Lung (tissue), 12 donors: ENCODE measurements around the gene CPNE8. TPM values are rescaled to one million over a fixed set of nuclear protein-coding genes. Genes with fewer than 3 reads are reported as not detected.

ENCODE experiments used
- ATAC-seq: fragments of 200-7000 bp; cut with Tn5 transposase; one replicate; pipeline ENCODE4 v1.9.1; 2020; ENCODE audit warnings: moderate number of reproducible peaks; ENCODE audit not compliant: insufficient read depth, low FRiP score
- DNase-seq, 3 donors: peaks; one replicate each; pipeline ENCODE4 v3.0.0-alpha.2; 2013 to 2017
- H3K27ac ChIP-seq, 2 donors: one replicate each; pipeline ENCODE4 v1.5.1; 2013; ENCODE audit warnings: mild to moderate bottlenecking in 2 of 2, moderate library complexity in 2 of 2, control low read depth in 1 of 2, inconsistent platforms in 1 of 2, low read depth in 1 of 2, low read length in 1 of 2
- H3K27me3 ChIP-seq, 3 donors: one replicate each; pipeline ENCODE4 v1.5.1; 2013; ENCODE audit warnings: low read length in 2 of 3; ENCODE audit not compliant: control insufficient read depth in 3 of 3, insufficient read depth in 3 of 3
- H3K36me3 ChIP-seq, 4 donors: one replicate each; pipeline ENCODE4 v1.5.1; 2013; ENCODE audit warnings: low read length in 4 of 4, mild to moderate bottlenecking in 1 of 4, moderate library complexity in 1 of 4; ENCODE audit not compliant: control insufficient read depth in 4 of 4, insufficient read depth in 4 of 4
- H3K4me1 ChIP-seq, 5 donors: one replicate each; pipeline ENCODE4 v1.5.1; 2013; ENCODE audit warnings: low read length in 5 of 5, mild to moderate bottlenecking in 2 of 5, moderate library complexity in 1 of 5; ENCODE audit not compliant: control insufficient read depth in 5 of 5, insufficient read depth in 5 of 5
- H3K4me3 ChIP-seq: one replicate; pipeline ENCODE4 v1.5.1; 2013; ENCODE audit warnings: mild to moderate bottlenecking, control low read depth, moderate library complexity
- H3K9ac ChIP-seq, 2 donors: one replicate each; pipeline ENCODE4 v1.5.1; 2013; ENCODE audit warnings: low read length in 2 of 2, control low read depth in 1 of 2; ENCODE audit not compliant: insufficient read depth in 1 of 2
- H3K9me3 ChIP-seq, 4 donors: one replicate each; pipeline ENCODE4 v1.5.1; 2013; ENCODE audit warnings: low read length in 3 of 4, mild to moderate bottlenecking in 1 of 4, moderate library complexity in 1 of 4; ENCODE audit not compliant: control insufficient read depth in 4 of 4, insufficient read depth in 3 of 4
- WGBS, 2 donors: extraction: QIAGEN DNeasy Blood & Tissue Kit; methylation state at CpG; one replicate each; pipeline ENCODE4 v1.1.7; 2013; 5-methylcytosine and 5-hydroxymethylcytosine counted together
- polyA plus RNA-seq, 2 donors: library from polyadenylated mRNA; stranded (reverse); fragments of 200-250 nt; gene quantifications; one replicate each; pipeline ENCODE4 v1.2.1, GENCODE V29; 2013
- total RNA-seq, 2 donors: library from RNA; depleted of rRNA in 1 of 2; stranded (reverse); fragments of >200 nt in 1 of 2; gene quantifications; one replicate each; pipeline ENCODE4 v1.2.1, GENCODE V29; 2014 to 2021
- TF ChIP-seq, protein P1 (sequence below): IDR thresholded peaks from 2 replicates; pipeline ENCODE4 v1.5.1; 2012; ENCODE audit warnings: mild to moderate bottlenecking; ENCODE audit errors: control extremely low read depth, extremely low read depth
- donor health status: control.
- donor health status: control.
- donor health status: Bipolar disorder and iron deficiency.
- donor health status: healthy.
- donor health status: DM: yes; HTN: yes; CAD: no.

Gene CPNE8
- total and polyA plus RNA-seq, 4 donors, result 9.2 to 20.1 (median 15.3) TPM

DNA sequence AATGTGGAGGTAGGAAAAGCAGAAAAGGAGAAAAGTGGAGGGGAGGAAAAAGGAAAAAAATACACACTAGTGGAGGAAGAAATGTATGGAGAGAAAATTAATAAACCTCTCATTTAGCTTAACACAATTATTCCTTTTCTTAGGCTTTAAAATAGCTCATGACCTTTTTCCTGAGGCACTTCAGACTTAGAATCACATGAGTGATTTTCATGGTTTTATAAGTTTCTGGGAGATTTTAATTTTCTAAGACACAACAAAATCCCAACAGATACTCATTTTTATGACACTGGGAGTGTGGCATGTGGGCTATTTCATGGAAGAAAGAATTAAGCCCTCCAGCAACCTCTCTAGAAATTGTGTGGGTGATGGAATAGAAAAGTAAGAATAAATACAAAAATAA is 214.7 kb downstream of the CPNE8 start:
- Histone ChIP-seq H3K4me1 (no peaks in the 10 kb centered on the region), H3K27ac (no peak overlapping the region), H3K4me3 (no peak overlapping the region), H3K27me3 (no peaks in the 10 kb centered on the region), H3K9ac (no peak overlapping the region), H3K9me3 (peaks cover 0 to 4% (median 1%) of the 10 kb centered on the region in 4 donors), H3K36me3 (peaks cover 0 to 10% (median 0%) of the 10 kb centered on the region in 4 donors)
- TF ChIP-seq, protein P1, sequence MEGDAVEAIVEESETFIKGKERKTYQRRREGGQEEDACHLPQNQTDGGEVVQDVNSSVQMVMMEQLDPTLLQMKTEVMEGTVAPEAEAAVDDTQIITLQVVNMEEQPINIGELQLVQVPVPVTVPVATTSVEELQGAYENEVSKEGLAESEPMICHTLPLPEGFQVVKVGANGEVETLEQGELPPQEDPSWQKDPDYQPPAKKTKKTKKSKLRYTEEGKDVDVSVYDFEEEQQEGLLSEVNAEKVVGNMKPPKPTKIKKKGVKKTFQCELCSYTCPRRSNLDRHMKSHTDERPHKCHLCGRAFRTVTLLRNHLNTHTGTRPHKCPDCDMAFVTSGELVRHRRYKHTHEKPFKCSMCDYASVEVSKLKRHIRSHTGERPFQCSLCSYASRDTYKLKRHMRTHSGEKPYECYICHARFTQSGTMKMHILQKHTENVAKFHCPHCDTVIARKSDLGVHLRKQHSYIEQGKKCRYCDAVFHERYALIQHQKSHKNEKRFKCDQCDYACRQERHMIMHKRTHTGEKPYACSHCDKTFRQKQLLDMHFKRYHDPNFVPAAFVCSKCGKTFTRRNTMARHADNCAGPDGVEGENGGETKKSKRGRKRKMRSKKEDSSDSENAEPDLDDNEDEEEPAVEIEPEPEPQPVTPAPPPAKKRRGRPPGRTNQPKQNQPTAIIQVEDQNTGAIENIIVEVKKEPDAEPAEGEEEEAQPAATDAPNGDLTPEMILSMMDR, result no peak
- no peak for DNase-seq
- ATAC-seq, result no peak

DNA sequence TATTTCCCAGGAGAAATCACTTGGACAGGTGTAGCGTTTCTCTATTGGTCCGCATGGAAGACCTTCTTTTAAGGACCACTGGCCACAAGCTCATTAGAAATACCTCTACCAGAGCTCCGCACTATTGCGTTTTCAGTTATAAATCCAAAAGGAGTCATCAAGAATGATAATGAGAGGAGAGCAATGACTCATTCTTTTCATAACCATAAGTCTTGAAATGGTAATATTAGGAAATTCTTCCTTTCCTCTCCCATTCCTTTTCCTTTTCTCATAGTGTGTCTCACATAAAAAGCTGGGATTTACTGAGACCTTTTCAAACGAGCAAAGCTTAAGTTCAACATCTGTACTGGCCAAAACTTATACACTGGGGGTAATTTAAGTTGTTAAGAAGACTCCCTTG is 215.7 kb downstream of the CPNE8 start:
- Histone ChIP-seq H3K27me3 (no peaks in the 10 kb centered on the region), H3K27ac (no peak overlapping the region), H3K9ac (no peak overlapping the region), H3K4me3 (no peak overlapping the region), H3K36me3 (peaks cover 0 to 8% (median 0%) of the 10 kb centered on the region in 4 donors), H3K4me1 (no peaks in the 10 kb centered on the region), H3K9me3 (peaks cover 0 to 4% (median 1%) of the 10 kb centered on the region in 4 donors)
- DNase-seq (no peak), ATAC-seq (no peak)
- TF ChIP-seq, protein P1, result no peak
- 93% methylated on average over 5 of the region's 5 CpGs for WGBS, 2 donors

- peaks cover 0 to 10% (median 0%) of the 10 kb centered on the region in 4 donors for H3K36me3 ChIP-seq
- H3K4me1 ChIP-seq, result no peaks in the 10 kb centered on the region
- H3K27me3 ChIP-seq, result no peaks in the 10 kb centered on the region
- no peak overlapping the region for H3K4me3 ChIP-seq
- TF ChIP-seq, protein P1, result no peak
- peaks cover 0 to 4% (median 1%) of the 10 kb centered on the region in 4 donors for H3K9me3 ChIP-seq
- DNase-seq (no peak), ATAC-seq (no peak)
- H3K27ac ChIP-seq, result no peak overlapping the region
- 76 to 80% methylated on average over 1 of the region's 1 CpG for WGBS, 2 donors
- no peak overlapping the region for H3K9ac ChIP-seq
Observed at GRCh38 chr12:38689195-38689594, 216.2 kb downstream of the CPNE8 start.

DNA sequence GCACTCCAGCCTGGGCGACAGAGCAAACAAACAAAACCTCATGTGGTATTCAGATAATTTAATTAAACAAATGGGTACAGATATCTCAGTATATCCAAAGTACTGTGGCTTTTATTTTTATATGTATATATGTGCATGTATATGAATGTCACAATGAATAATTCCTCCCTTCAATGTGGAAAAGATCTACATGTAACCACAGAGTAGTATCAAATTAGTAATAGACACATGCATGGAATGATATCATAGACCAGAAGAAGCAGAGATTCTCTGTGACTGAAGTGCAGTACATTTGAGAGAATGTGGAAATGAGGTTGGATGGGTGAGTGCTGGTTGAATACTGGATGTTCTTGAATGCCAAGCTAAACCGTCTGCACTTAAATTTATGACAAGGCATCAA is 222.9 kb downstream of the CPNE8 start:
- Histone ChIP-seq H3K9me3 (peaks cover 0 to 4% (median 1%) of the 10 kb centered on the region in 4 donors), H3K36me3 (peaks cover 0 to 6% (median 0%) of the 10 kb centered on the region in 4 donors), H3K27ac (no peak overlapping the region), H3K27me3 (no peaks in the 10 kb centered on the region), H3K4me3 (no peak overlapping the region), H3K9ac (no peak overlapping the region), H3K4me1 (no peaks in the 10 kb centered on the region)
- TF ChIP-seq, protein P1, result no peak
- ATAC-seq (no peak), DNase-seq (no peak)
- 88 to 96% methylated on average over 2 of the region's 2 CpGs for WGBS, 2 donors
